NB4 (cell line): ENCODE measurements around the gene HOXC5.

Experiments used
- DNase-seq: peaks from one replicate; pipeline ENCODE4 v3.0.0; 2010; ENCODE audit warnings: low read depth
- H3K4me3 ChIP-seq: one replicate; pipeline ENCODE4 v1.5.1; 2011; ENCODE audit warnings: mild to moderate bottlenecking, low read depth, low read length, moderate library complexity
- MYC ChIP-seq: IDR thresholded peaks from 2 replicates; pipeline ENCODE4 v1.6.1; 2011; ENCODE audit warnings: low read depth, low read length
- POLR2A ChIP-seq: IDR thresholded peaks from 2 replicates; pipeline ENCODE4 v1.6.1; 2011; ENCODE audit warnings: mild to moderate bottlenecking; ENCODE audit not compliant: insufficient read length; ENCODE audit errors: extremely low read depth
- TF ChIP-seq, protein P1 (sequence below): IDR thresholded peaks from 2 replicates; pipeline ENCODE4 v1.6.1; 2011; ENCODE audit warnings: low read depth, low read length
- TF ChIP-seq, protein P2 (sequence below): IDR thresholded peaks from one replicate; pipeline ENCODE4 v1.5.1; 2012; ENCODE audit warnings: low read depth, low read length

HOXC5 gene

DNA sequence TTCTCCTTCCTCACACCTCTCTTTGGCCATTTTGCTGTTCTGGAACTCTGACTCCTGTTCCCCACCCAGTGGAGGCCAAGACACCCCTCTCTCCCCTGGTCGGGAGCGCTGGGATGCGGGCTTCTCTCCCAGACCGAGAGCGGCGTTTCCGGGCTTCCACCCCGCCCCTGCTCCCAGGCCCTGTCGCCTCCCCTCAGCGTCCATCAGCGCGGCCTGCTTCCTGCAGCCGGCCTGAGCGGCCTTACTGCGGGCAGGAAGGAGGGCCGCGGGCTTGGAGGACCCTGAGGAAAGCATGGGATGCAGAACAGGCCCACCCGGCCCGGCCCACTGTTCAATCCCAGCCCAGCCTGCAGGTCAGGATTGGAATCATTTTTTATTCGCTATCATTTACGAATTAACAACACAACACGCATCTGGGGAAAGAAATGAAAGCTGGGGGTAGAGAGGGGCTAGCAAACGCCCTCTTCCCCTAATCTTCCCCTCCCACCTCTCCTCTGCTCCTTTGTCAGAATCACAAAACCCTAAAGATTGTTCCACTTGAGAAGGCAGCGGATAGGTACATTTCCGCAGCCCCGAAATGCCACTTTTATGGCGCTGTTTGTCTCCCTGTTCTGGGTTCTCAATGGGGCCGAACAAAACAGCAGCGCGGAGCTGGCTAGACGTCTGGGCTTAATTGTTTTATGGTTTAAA lies 27.9 kb upstream of the HOXC5 start:
- no peak for TF ChIP-seq POLR2A
- TF ChIP-seq, protein P1, sequence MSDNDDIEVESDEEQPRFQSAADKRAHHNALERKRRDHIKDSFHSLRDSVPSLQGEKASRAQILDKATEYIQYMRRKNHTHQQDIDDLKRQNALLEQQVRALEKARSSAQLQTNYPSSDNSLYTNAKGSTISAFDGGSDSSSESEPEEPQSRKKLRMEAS = no peak
- TF ChIP-seq, protein P2, sequence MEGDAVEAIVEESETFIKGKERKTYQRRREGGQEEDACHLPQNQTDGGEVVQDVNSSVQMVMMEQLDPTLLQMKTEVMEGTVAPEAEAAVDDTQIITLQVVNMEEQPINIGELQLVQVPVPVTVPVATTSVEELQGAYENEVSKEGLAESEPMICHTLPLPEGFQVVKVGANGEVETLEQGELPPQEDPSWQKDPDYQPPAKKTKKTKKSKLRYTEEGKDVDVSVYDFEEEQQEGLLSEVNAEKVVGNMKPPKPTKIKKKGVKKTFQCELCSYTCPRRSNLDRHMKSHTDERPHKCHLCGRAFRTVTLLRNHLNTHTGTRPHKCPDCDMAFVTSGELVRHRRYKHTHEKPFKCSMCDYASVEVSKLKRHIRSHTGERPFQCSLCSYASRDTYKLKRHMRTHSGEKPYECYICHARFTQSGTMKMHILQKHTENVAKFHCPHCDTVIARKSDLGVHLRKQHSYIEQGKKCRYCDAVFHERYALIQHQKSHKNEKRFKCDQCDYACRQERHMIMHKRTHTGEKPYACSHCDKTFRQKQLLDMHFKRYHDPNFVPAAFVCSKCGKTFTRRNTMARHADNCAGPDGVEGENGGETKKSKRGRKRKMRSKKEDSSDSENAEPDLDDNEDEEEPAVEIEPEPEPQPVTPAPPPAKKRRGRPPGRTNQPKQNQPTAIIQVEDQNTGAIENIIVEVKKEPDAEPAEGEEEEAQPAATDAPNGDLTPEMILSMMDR = no peak
- no peak for TF ChIP-seq MYC
- no peak for DNase-seq
- no peak overlapping the region for H3K4me3 ChIP-seq

DNA sequence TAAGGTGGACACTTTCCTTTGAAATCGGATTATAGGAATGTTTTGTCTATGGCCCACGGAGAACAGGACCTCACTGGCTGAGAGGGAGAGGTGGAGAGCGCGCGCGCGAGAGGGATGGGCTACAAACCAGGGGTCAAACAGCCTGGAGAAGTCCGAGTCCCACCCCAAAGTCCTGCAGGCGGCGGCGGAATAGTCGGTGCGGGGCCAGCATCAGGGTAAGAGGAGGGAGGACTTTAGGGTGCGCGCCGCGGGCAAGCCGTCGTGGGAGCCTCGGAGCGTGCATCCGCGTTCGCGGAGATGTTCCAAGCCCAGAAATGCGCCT lies 27.4 kb upstream of the HOXC5 start:
- no peak overlapping the region for H3K4me3 ChIP-seq

DNA sequence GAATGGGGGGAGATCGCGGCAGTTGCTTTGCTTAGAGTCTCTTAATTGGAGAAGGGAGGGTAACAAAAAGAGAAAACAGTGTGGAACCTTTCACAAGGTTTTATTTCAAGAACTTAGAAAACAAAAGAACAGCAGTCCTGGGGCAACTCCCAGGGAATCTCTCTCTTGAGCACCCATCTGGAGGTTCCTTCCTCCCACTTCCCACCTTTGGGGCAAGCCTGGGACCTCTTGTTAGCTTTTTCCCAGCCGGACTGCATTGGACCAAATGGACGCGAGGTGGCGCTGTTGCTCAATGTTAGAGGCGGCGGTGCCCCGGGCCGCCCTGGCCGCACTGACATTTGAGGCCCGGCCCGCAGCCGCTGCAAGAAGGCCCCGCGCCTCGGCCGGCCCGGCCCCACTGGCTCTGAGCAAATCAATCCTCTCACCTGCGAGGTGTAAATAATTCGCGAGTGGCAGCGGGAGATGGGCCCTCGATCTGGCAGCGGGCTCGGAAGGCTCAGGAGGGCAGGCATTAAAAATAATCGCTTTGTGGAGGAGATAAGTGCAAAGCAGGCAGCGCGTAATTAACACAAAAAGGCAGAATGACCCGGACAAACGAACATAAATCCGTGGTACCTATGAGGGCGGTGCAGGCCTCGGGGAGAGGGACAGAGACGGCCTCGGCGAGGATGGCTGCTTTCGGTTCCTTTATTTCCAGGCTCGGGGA lies 26.8 kb upstream of the HOXC5 start:
- H3K4me3 ChIP-seq = peak overlapping the region; percentile 21
- peak; percentile 87 for DNase-seq
- TF ChIP-seq POLR2A = no peak
- TF ChIP-seq, protein P2 = peak; percentile 83
- no peak for TF ChIP-seq MYC
- TF ChIP-seq, protein P1 = no peak

More for the DNA sequence above, 27.4 kb upstream of the HOXC5 start:
- DNase-seq = no peak
- TF ChIP-seq POLR2A (no peak), MYC (no peak)
- TF ChIP-seq, protein P1 = no peak
- TF ChIP-seq, protein P2 = no peak

DNA sequence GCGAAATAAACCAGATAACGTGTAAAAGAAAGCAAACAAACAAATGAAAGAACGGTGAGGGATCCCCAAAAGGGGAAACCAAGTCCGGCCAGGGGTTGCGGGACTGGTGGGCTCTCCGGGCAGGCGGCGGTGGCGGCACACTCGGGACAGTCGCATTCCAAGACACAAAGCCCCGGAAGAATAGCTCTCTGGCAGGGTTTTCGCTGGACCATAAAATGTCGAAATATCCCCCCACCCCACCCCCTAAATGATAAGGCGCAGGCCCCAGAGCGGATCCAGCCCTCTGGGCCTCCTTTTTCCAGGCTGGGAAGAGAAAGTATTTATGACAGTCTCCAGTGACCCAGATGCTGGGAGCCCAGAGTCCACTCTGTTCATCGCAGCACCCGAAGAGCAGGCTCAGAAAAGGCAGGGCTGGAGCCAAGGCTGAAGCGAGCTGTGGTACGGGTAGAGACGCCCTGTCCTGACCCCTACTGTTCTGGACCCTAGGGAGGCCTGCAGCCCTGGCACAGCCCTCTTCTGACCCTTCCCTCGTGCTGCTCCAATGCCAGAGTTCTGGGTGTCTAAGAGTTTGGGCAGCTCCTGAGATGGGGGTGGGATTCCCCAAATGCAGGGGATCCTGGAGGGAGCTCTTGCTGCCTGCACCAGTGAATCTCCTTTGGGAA lies 26.2 kb upstream of the HOXC5 start:
- TF ChIP-seq, protein P2 = no peak
- TF ChIP-seq, protein P1 = no peak
- TF ChIP-seq MYC (no peak), POLR2A (no peak)
- no peak for DNase-seq
- H3K4me3 ChIP-seq = peak overlapping the region; percentile 21

DNA sequence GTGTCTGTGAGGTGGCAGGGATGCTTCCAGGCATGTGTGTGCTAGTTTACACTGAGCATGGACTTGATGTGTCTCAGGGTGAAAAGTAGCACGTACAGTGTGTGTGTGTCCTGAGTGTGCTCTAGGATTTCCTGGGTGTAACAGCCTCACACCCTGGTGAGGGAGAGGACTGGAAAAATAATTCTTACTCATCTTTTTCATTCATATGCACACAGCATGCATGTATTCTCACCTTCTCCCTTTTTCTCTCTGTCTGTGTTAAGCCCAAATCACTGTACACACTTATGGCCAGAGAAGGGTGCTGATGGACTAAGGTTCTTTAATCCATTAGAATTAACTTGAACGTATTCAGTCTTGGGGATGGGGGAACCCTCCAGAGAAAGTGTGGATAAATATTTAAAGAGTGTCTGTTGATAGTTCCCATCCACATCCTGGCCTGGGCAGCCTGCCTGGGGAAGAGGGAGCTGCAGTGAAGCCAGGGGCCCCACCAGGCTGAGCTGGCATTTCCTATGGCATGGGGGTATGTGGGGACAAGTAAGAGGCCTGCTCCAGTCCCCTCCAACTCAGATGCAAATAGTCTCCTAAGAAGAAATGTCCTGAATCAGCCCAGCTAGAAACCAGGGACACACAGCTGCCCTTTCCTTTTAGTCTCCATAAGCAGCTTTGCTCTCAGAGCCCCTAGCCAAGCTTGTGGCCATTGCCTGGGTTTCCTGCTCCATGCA lies 25.2 kb upstream of the HOXC5 start:
- H3K4me3 ChIP-seq = no peak overlapping the region
- DNase-seq = no peak
- TF ChIP-seq, protein P1 = no peak
- TF ChIP-seq MYC (no peak), POLR2A (no peak)
- TF ChIP-seq, protein P2 = no peak
